ENCODE results near the gene PPP1R15A. TPM values are rescaled to one million over a fixed set of nuclear protein-coding genes. Genes with fewer than 3 reads are reported as not detected.
"Not testable (repeated sequence)": the region's sequence is repeated elsewhere in the genome, so short reads cannot be mapped to it uniquely, and the experiment has no call there.

PPP1R15A gene
- total RNA-seq, 1 donor from 2014 or later, result 233 TPM

GRCh38 chr19:48900477-48901406 lies 28.5 kb downstream of the PPP1R15A start:
- peak overlapping the region; percentile 89 for H3K4me3 ChIP-seq (ENCODE audit: low read depth, low read length)
- DNase-seq (ENCODE audit: low read depth), result no peak
- peaks cover 6% of the 10 kb centered on the region for H3K27me3 ChIP-seq (ENCODE audit: control insufficient read depth, insufficient read depth, low read length)
- no peak for TF ChIP-seq CTCF (IDR thresholded peaks at IDR 0.05; ENCODE audit: insufficient read depth, low read length, poor library complexity, severe bottlenecking)
- no peaks in the 10 kb centered on the region for H3K36me3 ChIP-seq (ENCODE audit: control insufficient read depth, insufficient read depth, low read length)

- not testable (repeated sequence) for DNase-seq (ENCODE audit: low read depth); H3K4me3 ChIP-seq (ENCODE audit: low read depth, low read length); H3K27me3 ChIP-seq (ENCODE audit: control insufficient read depth, insufficient read depth, low read length); H3K36me3 ChIP-seq (ENCODE audit: control insufficient read depth, insufficient read depth, low read length)
These were observed 30.1 kb downstream of the PPP1R15A start for GRCh38 chr19:48902291-48902690.

GRCh38 chr19:48903788-48904187 lies 31.6 kb downstream of the PPP1R15A start:
- H3K36me3 ChIP-seq (ENCODE audit: control insufficient read depth, insufficient read depth, low read length); H3K27me3 ChIP-seq (ENCODE audit: control insufficient read depth, insufficient read depth, low read length); DNase-seq (ENCODE audit: low read depth); H3K4me3 ChIP-seq (ENCODE audit: low read depth, low read length): not testable (repeated sequence)

GRCh38 chr19:48905664-48906063 lies 33.4 kb downstream of the PPP1R15A start:
- Histone ChIP-seq H3K4me3 (ENCODE audit: low read depth, low read length) (no peak overlapping the region), H3K36me3 (ENCODE audit: control insufficient read depth, insufficient read depth, low read length) (no peaks in the 10 kb centered on the region), H3K27me3 (ENCODE audit: control insufficient read depth, insufficient read depth, low read length) (no peaks in the 10 kb centered on the region)
- no peak for DNase-seq (ENCODE audit: low read depth)
- no peak for TF ChIP-seq CTCF (IDR thresholded peaks at IDR 0.05; ENCODE audit: insufficient read depth, low read length, poor library complexity, severe bottlenecking)

- Histone ChIP-seq H3K4me3 (ENCODE audit: low read depth, low read length) (no peak overlapping the region), H3K36me3 (ENCODE audit: control insufficient read depth, insufficient read depth, low read length) (no peaks in the 10 kb centered on the region), H3K27me3 (ENCODE audit: control insufficient read depth, insufficient read depth, low read length) (no peaks in the 10 kb centered on the region)
- no peak for DNase-seq (ENCODE audit: low read depth)
- no peak for TF ChIP-seq CTCF (IDR thresholded peaks at IDR 0.05; ENCODE audit: insufficient read depth, low read length, poor library complexity, severe bottlenecking)
These were observed 34.1 kb downstream of the PPP1R15A start for GRCh38 chr19:48906324-48906723.

- Histone ChIP-seq H3K4me3 (ENCODE audit: low read depth, low read length) (no peak overlapping the region), H3K36me3 (ENCODE audit: control insufficient read depth, insufficient read depth, low read length) (no peaks in the 10 kb centered on the region), H3K27me3 (ENCODE audit: control insufficient read depth, insufficient read depth, low read length) (no peaks in the 10 kb centered on the region)
- no peak for TF ChIP-seq CTCF (IDR thresholded peaks at IDR 0.05; ENCODE audit: insufficient read depth, low read length, poor library complexity, severe bottlenecking)
- DNase-seq (ENCODE audit: low read depth), result no peak
These were observed 35.5 kb downstream of the PPP1R15A start for GRCh38 chr19:48907671-48908070.

GRCh38 chr19:48909424-48910077 lies 37.3 kb downstream of the PPP1R15A start:
- H3K4me3 ChIP-seq (ENCODE audit: low read depth, low read length); H3K27me3 ChIP-seq (ENCODE audit: control insufficient read depth, insufficient read depth, low read length); H3K36me3 ChIP-seq (ENCODE audit: control insufficient read depth, insufficient read depth, low read length); DNase-seq (ENCODE audit: low read depth): not testable (repeated sequence)
